Skeletal muscle tissue (tissue), 4 donors: ENCODE data around the gene MT1F. TPM values are rescaled to one million over a fixed set of nuclear protein-coding genes. Genes with fewer than 3 reads are reported as not detected.

ENCODE experiments used
- H3K27ac ChIP-seq: one replicate; pipeline ENCODE4 v1.7.0; 2013; ENCODE audit warnings: mild to moderate bottlenecking, low read depth, low read length, inconsistent platforms
- H3K27me3 ChIP-seq, 3 donors: one replicate each; pipeline ENCODE4 v1.7.0; 2013; ENCODE audit warnings: low read length in 3 of 3; ENCODE audit not compliant: control insufficient read depth in 3 of 3, insufficient read depth in 3 of 3
- H3K36me3 ChIP-seq, 3 donors: one replicate each; pipeline ENCODE4 v1.7.0; 2013; ENCODE audit warnings: low read length in 3 of 3; ENCODE audit not compliant: control insufficient read depth in 3 of 3, insufficient read depth in 3 of 3
- H3K4me1 ChIP-seq, 3 donors: one replicate each; pipeline ENCODE4 v1.7.0; 2013; ENCODE audit warnings: low read length in 3 of 3, mild to moderate bottlenecking in 3 of 3; ENCODE audit not compliant: control insufficient read depth in 3 of 3, insufficient read depth in 3 of 3
- H3K4me3 ChIP-seq, 3 donors: one replicate each; pipeline ENCODE4 v1.7.0; 2013; ENCODE audit warnings: low read length in 3 of 3
- H3K9ac ChIP-seq, 3 donors: one replicate each; pipeline ENCODE4 v1.7.0; 2013; ENCODE audit warnings: low read length in 3 of 3, mild to moderate bottlenecking in 3 of 3, moderate library complexity in 2 of 3, low read depth in 1 of 3
- H3K9me3 ChIP-seq, 3 donors: one replicate each; pipeline ENCODE4 v1.7.0; 2013; ENCODE audit warnings: low read length in 3 of 3; ENCODE audit not compliant: control insufficient read depth in 3 of 3
- total RNA-seq: library from RNA; depleted of rRNA; stranded (reverse); fragments of >200 nt; gene quantifications from one replicate; pipeline ENCODE4 v1.2.3, GENCODE V29; 2014
- donor health status: Osteomylitis.

Gene MT1F
- total RNA-seq, 1 donor from 2014 or later = not detected

DNA sequence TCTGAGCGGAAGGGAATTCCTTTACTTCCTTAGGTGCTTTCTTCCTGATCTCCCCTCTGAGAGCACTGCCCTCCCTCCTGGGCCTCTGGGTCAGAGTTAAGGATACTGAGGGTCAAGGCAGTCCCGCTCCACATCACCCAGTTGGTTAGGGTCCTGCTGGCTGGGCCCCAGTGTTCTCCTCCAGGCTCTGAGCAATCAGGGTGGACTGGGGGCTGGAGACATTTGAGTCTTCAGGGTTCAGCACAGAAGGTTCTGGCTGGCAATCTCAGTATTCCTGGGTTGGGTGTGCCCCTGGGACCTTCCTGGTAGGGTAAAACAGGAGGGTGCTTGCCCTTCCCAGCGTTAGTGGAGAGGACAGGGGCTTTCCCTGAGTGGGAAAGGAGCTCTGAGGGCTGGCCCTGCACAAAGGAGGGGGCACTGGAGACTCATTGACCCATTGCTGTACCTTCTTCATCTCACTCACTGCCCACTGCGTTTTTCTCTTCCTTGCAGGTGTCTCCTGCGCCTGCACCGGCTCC lies 24.9 kb upstream of the MT1F start:
- H3K27me3 ChIP-seq = peaks cover 10 to 19% (median 15%) of the 10 kb centered on the region in 3 donors
- peak overlapping the region; percentile 52 to 77 (median 67) for H3K9ac ChIP-seq
- peak overlapping the region; percentile 54 to 69 (median 67) for H3K4me3 ChIP-seq
- H3K27ac ChIP-seq = peak overlapping the region; percentile 42
- H3K36me3 ChIP-seq = no peaks in the 10 kb centered on the region
- peaks cover 21 to 29% (median 25%) of the 10 kb centered on the region in 3 donors for H3K4me1 ChIP-seq
- no peaks in the 10 kb centered on the region for H3K9me3 ChIP-seq

DNA sequence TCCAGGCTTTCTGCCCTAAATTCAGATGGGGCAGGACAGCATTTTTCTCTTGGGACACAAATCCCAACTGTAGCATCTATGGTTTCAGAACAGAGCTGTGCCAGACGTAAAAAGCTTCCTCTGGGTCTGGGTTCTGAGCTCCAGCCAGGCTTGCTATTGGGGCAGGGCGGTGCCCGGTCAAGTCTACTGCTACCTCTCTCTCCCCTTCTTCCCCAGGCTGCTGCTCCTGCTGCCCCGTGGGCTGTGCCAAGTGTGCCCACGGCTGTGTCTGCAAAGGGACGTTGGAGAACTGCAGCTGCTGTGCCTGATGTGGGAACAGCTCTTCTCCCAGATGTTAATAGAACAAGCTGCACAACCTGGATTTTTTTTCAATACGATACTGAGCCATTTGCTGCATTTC lies 24.2 kb upstream of the MT1F start:
- H3K4me1 ChIP-seq = peaks cover 27 to 34% (median 27%) of the 10 kb centered on the region in 3 donors
- H3K4me3 ChIP-seq = peak overlapping the region in 1 of 3 donors; percentile 54
- no peaks in the 10 kb centered on the region for H3K9me3 ChIP-seq
- H3K27ac ChIP-seq = no peak overlapping the region
- H3K9ac ChIP-seq = no peak overlapping the region
- peaks cover 15 to 24% (median 18%) of the 10 kb centered on the region in 3 donors for H3K27me3 ChIP-seq
- no peaks in the 10 kb centered on the region for H3K36me3 ChIP-seq

DNA sequence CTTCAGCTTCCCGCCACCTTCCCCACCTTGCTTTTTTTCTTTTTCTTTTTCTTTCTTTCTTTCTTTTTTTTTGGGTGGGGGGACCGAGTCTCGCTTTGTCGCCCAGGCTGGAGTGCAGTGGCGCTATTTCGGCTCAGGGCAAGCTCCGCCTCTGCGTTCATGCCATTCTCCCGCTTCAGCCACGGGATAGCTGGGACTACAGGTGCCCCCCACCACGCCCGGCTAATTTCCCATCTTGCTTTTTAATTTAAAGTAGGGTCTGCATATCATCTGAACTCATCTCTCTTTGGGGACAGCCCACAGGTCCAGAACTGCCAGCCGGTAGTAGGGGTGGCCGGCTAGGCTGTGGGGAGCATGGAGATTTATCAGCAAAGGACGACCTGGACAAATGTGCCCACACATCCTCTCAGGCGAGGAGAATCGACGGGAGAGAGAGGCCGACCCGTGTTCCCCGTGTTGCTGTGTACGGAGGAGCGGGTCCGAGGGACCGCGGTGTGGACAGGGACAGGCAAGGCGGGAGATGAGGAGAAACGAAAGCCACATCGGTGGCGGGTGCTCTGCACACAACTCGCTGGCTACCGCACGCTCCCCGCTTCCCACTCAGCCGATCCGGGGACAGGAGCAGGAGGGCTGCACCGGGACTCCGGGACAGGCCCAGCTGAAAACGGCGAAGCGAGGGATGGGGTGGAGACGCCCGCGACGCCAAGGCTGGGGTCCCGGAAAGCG lies 22.9 kb upstream of the MT1F start:
- H3K9me3 ChIP-seq = no peaks in the 10 kb centered on the region
- no peak overlapping the region for H3K4me3 ChIP-seq
- peaks cover 18 to 38% (median 25%) of the 10 kb centered on the region in 3 donors for H3K27me3 ChIP-seq
- no peak overlapping the region for H3K27ac ChIP-seq
- peaks cover 19 to 27% (median 26%) of the 10 kb centered on the region in 3 donors for H3K4me1 ChIP-seq
- H3K36me3 ChIP-seq = no peaks in the 10 kb centered on the region
- H3K9ac ChIP-seq = no peak overlapping the region

DNA sequence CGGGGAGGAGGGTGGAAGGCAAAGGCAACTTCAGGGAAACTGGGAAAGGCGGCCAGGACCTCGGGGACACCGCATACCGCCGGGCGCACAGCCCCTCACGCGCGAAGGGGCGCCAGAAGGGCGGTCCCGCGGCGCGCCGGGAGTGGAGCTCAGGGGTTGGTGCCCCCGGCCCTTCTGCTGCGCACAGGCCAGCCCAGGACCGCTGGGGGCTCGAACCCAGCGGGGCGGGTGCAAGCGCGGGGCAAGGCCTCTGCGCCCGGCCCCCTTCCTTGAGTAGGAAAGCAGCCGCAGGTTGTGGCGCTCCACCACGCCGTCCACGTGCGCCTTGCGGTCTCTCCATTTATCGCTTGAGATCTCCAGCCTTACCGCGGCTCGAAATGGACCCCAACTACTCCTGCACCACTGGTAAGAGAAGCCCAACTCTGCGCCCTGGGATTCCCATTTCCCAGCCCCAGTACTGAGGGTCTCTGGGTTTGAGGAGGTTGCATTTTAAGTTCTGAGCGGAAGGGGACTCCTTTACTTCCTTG lies 22.3 kb upstream of the MT1F start:
- Histone ChIP-seq H3K9me3 (no peaks in the 10 kb centered on the region), H3K4me1 (peaks cover 19 to 27% (median 21%) of the 10 kb centered on the region in 3 donors), H3K9ac (no peak overlapping the region), H3K27me3 (peaks cover 18 to 41% (median 25%) of the 10 kb centered on the region in 3 donors), H3K27ac (no peak overlapping the region), H3K36me3 (no peaks in the 10 kb centered on the region), H3K4me3 (no peak overlapping the region)

DNA sequence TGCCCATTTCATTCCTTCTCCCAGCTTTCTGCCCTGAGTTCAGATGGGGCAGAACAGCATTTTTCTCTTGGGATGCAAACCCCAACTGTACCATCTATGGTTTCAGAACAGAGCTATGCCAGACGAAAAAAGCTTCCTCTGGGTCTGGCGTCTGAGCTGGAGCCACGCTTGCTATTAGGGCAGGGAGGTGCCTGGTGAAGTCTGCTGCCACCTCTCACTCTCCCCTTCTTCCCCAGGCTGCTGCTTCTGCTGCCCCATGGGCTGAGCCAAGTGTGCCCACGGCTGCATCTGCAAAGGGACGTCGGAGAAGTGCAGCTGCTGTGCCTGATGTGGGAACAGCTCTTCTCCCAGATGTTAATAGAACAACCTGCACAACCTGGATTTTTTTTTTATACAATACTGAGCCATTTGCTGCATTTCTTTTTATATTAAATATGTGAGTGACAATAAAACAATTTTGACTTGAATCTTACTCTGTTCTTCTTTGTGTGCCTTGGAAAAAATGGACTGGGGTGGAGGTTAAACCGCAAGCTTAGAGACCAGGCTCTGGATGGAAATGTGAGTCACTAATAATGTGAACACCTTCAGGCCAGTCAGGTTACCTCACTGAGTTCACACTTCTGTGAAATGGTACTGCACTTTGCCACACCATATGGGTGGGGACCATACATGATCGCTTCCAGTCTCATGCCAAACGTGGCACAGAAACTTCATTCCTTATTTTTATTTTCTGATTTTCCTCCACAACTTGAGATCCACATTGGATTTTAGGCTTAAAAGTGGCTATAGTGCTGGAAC lies 20.9 kb upstream of the MT1F start:
- H3K9ac ChIP-seq = no peak overlapping the region
- H3K36me3 ChIP-seq = no peaks in the 10 kb centered on the region
- peaks cover 15 to 26% (median 21%) of the 10 kb centered on the region in 3 donors for H3K4me1 ChIP-seq
- no peak overlapping the region for H3K27ac ChIP-seq
- no peak overlapping the region for H3K4me3 ChIP-seq
- H3K9me3 ChIP-seq = no peaks in the 10 kb centered on the region
- peaks cover 18 to 42% (median 25%) of the 10 kb centered on the region in 3 donors for H3K27me3 ChIP-seq

DNA sequence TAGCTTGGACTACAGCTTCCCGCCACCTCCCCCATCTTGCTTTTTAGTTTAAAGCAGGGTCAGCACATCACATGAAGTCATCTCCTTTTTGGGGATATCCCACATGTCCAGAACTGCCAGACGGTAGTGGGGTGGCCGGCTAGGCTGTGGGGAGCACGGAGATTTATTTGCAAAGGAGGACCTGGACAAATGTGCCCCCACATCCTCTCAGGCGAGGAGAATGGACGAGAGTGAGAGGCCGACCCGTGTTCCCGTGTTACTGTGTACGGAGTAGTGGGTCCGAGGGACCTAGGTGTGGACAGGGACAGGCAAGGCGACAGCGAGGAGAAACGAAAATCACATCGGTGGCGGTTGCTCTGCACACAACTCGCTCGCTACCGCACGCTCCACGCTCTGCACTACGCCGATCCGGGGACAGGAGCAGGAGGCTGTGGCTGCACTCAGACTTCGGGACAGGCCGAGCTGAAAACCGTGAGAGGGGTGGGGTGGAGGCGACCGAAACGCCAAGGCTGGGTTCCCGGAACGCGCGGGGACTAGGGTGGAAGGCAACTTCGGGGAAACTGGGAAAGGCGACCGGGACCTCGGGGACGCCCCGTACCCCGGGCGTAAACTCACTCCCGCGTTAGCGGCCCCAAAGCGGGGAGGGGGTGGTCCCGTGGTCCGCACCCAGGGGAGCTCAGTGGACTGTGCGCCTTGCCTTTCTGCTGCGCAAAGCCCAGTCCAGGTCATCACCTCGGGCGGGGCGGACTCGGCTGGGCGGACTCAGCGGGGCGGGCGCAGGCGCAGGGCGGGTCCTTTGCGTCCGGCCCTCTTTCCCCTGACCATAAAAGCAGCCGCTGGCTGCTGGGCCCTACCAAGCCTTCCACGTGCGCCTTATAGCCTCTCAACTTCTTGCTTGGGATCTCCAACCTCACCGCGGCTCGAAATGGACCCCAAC lies 19.7 kb upstream of the MT1F start, which contains the start of gene MT1A:
Gene MT1A, plus strand, starts transcription at position 853 of the 937 bp plus-strand sequence. Its CDS starts 73 bp downstream, at position 926.
- Histone ChIP-seq H3K4me1 (peaks cover 16 to 18% (median 17%) of the 10 kb centered on the region in 3 donors), H3K27me3 (peaks cover 18 to 38% (median 28%) of the 10 kb centered on the region in 3 donors), H3K27ac (peak within 1 kb of the TSS; percentile 66), H3K36me3 (no peaks in the 10 kb centered on the region), H3K9ac (peak within 1 kb of the TSS; percentile 64 to 81 (median 68)), H3K9me3 (no peaks in the 10 kb centered on the region), H3K4me3 (peak within 1 kb of the TSS; percentile 66 to 77 (median 68))

DNA sequence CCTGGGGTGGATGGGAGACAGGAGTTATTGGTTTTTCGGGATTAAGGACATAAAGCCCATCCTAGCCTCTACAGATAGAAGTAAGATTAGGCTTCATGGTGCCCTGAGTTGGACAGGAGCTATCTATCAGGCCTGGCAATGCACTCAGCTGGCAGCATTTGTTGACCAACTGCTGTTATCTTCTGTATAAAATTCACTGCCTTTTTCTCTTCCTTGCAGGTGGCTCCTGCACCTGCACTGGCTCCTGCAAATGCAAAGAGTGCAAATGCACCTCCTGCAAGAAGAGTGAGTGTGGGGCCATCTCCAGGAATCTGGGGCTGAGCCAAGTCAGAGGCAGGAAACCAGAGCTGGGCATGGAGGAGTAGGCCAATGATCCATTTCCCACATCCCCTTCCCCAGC lies 18.7 kb upstream of the MT1F start:
- Histone ChIP-seq H3K27ac (no peak overlapping the region), H3K27me3 (peaks cover 18 to 44% (median 33%) of the 10 kb centered on the region in 3 donors), H3K36me3 (no peaks in the 10 kb centered on the region), H3K9me3 (no peaks in the 10 kb centered on the region), H3K4me3 (peak overlapping the region in 2 of 3 donors; percentile 54 to 66), H3K4me1 (peaks cover 23 to 24% (median 24%) of the 10 kb centered on the region in 3 donors), H3K9ac (no peak overlapping the region)

DNA sequence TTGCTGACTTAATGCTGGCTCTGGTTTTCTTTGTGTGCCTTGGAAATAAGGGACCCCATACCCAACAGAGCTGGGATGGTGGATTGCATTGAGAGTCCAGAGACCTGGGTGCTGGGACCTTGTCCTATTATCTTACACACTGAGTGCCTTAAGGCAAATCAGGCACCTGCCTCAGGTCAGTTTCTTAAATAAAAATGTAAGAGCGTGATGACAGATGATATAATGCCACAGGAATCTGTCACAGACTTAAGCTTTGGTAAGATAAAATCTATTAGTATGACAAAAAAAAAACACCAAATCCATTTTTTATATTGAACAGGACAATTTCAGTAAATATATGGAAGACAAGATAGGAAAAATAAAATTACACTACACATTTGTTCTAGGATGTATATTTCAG lies 17.7 kb upstream of the MT1F start:
- no peaks in the 10 kb centered on the region for H3K9me3 ChIP-seq
- peaks cover 16 to 49% (median 38%) of the 10 kb centered on the region in 3 donors for H3K27me3 ChIP-seq
- peaks cover 23 to 25% (median 24%) of the 10 kb centered on the region in 3 donors for H3K4me1 ChIP-seq
- no peak overlapping the region for H3K27ac ChIP-seq
- no peak overlapping the region for H3K4me3 ChIP-seq
- H3K9ac ChIP-seq = no peak overlapping the region
- H3K36me3 ChIP-seq = no peaks in the 10 kb centered on the region

DNA sequence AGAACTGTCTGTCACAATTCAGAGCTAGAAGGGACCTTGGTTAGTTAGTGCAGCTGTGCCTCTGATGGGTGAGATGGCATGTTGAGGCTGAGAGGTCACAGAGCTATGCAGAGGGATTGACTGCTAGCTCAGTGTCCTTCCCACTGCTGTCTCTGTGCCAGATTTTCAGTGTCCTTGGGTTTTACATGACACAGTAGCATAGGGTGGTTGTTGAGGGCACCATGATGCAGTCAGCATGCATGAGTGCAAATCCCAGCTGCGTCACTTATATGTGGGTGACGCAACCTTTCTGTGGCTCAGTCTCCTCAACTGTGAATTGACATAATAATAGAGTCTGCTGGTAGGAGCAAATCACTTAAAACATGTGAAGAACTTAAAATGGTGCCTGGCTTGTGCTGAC lies 16.6 kb upstream of the MT1F start:
- H3K36me3 ChIP-seq = no peaks in the 10 kb centered on the region
- peaks cover 13 to 43% (median 41%) of the 10 kb centered on the region in 3 donors for H3K27me3 ChIP-seq
- no peak overlapping the region for H3K27ac ChIP-seq
- no peak overlapping the region for H3K4me3 ChIP-seq
- peaks cover 23 to 25% (median 23%) of the 10 kb centered on the region in 3 donors for H3K4me1 ChIP-seq
- H3K9me3 ChIP-seq = no peaks in the 10 kb centered on the region
- no peak overlapping the region for H3K9ac ChIP-seq
